Lower leg skin (tissue), 4 donors: Measurements from ENCODE around the gene RCCD1. TPM values are rescaled to one million over a fixed set of nuclear protein-coding genes. Genes with fewer than 3 reads are reported as not detected.

Experiments
- DNase-seq, 2 donors: peaks; one replicate each; pipeline ENCODE4 v3.0.0-alpha.2; 2019; ENCODE audit warnings: low spot score in 2 of 2
- H3K4me3 ChIP-seq: fragments of 200-600 bp; sonication (generic); 2 replicates; pipeline ENCODE4 v1.5.1; 2017; ENCODE audit warnings: mild to moderate bottlenecking, low read depth; ENCODE audit not compliant: poor library complexity, severe bottlenecking
- CTCF ChIP-seq, 3 donors: fragments of 450-650 bp; IDR thresholded peaks; one replicate each; pipeline ENCODE4 v1.5.1; 2016; ENCODE audit warnings: antibody characterized with exemption in 3 of 3, mild to moderate bottlenecking in 3 of 3, moderate library complexity in 2 of 3
- POLR2A ChIP-seq, 2 donors: fragments of 450-650 bp; IDR thresholded peaks; one replicate each; pipeline ENCODE4 v1.6.1; 2016 to 2017; ENCODE audit warnings: antibody characterized with exemption in 2 of 2, mild to moderate bottlenecking in 1 of 2, moderate library complexity in 1 of 2
- WGBS, 2 donors: methylation state at CpG; one replicate each; pipeline ENCODE4 v1.1.5; 2018; 5-methylcytosine and 5-hydroxymethylcytosine counted together
- intact Hi-C: fragments of 100-400 bp; cut with DNase I; formaldehyde crosslinking; loops from one replicate; pipeline ENCODE4 v1.15.0; 2023; ENCODE audit warnings: low total_unique reads
- total RNA-seq, 4 donors: library from RNA; depleted of rRNA; stranded (reverse); fragments of >200 nt; gene quantifications; one replicate each; pipeline ENCODE4 v1.1.0, GENCODE V29; 2016

Gene RCCD1
- total RNA-seq, 4 donors from 2014 or later: 11.0 to 24.5 (median 14.1) TPM

GRCh38 chr15:90962021-90962420 is 7.3 kb downstream of the RCCD1 start:
- WGBS, 2 donors: 87 to 88% methylated on average over 4 of the region's 4 CpGs
- no peak for DNase-seq
- intact Hi-C loops: no loop called here
- no peak overlapping the region for H3K4me3 ChIP-seq
- TF ChIP-seq CTCF (IDR thresholded peaks at IDR 0.05) (no peak), POLR2A (IDR thresholded peaks at IDR 0.05) (no peak)

- TF ChIP-seq POLR2A (IDR thresholded peaks at IDR 0.05) (no peak), CTCF (IDR thresholded peaks at IDR 0.05) (no peak)
- no peak for DNase-seq
- intact Hi-C loops: no loop called here
- H3K4me3 ChIP-seq: no peak overlapping the region
- 64 to 67% methylated on average over 9 of the region's 9 CpGs for WGBS, 2 donors
These were observed 11.6 kb downstream of the RCCD1 start for GRCh38 chr15:90966262-90966661.

- DNase-seq: no peak
- WGBS, 2 donors: 59 to 63% methylated on average over 5 of the region's 5 CpGs
- TF ChIP-seq CTCF (IDR thresholded peaks at IDR 0.05) (no peak), POLR2A (IDR thresholded peaks at IDR 0.05) (no peak)
- intact Hi-C loops: no loop called here
- no peak overlapping the region for H3K4me3 ChIP-seq
These were observed 12.5 kb downstream of the RCCD1 start for GRCh38 chr15:90967206-90967605.

GRCh38 chr15:90968434-90968833 is 13.8 kb downstream of the RCCD1 start:
- DNase-seq: no peak
- intact Hi-C loops: no loop called here
- WGBS, 2 donors: 74% methylated on average over 1 of the region's 1 CpG
- no peak overlapping the region for H3K4me3 ChIP-seq
- TF ChIP-seq CTCF (IDR thresholded peaks at IDR 0.05) (no peak), POLR2A (IDR thresholded peaks at IDR 0.05) (no peak)

GRCh38 chr15:90970274-90970673 is 15.6 kb downstream of the RCCD1 start:
- no peak overlapping the region for H3K4me3 ChIP-seq
- TF ChIP-seq CTCF (IDR thresholded peaks at IDR 0.05) (no peak), POLR2A (IDR thresholded peaks at IDR 0.05) (no peak)
- intact Hi-C loops: no loop called here
- no peak for DNase-seq
- WGBS, 2 donors: 94 to 95% methylated on average over 7 of the region's 7 CpGs

GRCh38 chr15:90972133-90972532 is 17.4 kb downstream of the RCCD1 start:
- 87 to 94% methylated on average over 5 of the region's 5 CpGs for WGBS, 2 donors
- intact Hi-C loops: no loop called here
- H3K4me3 ChIP-seq: no peak overlapping the region
- DNase-seq: no peak
- TF ChIP-seq POLR2A (IDR thresholded peaks at IDR 0.05) (no peak), CTCF (IDR thresholded peaks at IDR 0.05) (no peak)
